Measurements from ENCODE around the gene CCDC57. TPM values are rescaled to one million over a fixed set of nuclear protein-coding genes. Genes with fewer than 3 reads are reported as not detected.

Gene CCDC57
- polyA plus RNA-seq, 1 donor from 2014 or later = 70.9 TPM

GRCh38 chr17:82249896-82250581 lies 37.4 kb upstream of the CCDC57 start:
- Histone ChIP-seq H3K79me2 (replicated peaks; ENCODE audit: insufficient read depth, low read length) (peaks cover 9% of the 10 kb centered on the region), H2AFZ (ENCODE audit: low read depth, low read length) (no peak overlapping the region), H3K4me2 (ENCODE audit: low read length) (no peak overlapping the region), H3K27me3 (ENCODE audit: insufficient read depth, low read depth, low read length) (no peaks in the 10 kb centered on the region), H3K9me3 (ENCODE audit: low read length) (no peaks in the 10 kb centered on the region), H3F3A (ENCODE audit: insufficient read depth, low read length, poor library complexity, severe bottlenecking) (no peaks in the 10 kb centered on the region), H4K20me1 (ENCODE audit: insufficient read depth) (peaks cover 13% of the 10 kb centered on the region), H3K9me2 (ENCODE audit: insufficient read depth, low read length) (no peaks in the 10 kb centered on the region), H3K27ac (ENCODE audit: low read length) (no peak overlapping the region), H3K36me3 (ENCODE audit: insufficient read depth, low read length) (no peaks in the 10 kb centered on the region), H3K9ac (ENCODE audit: low read length) (no peak overlapping the region), H3K4me3 (ENCODE audit: low read length) (no peak overlapping the region)
- TF ChIP-seq MXI1 (conservative IDR thresholded peaks at IDR 0.05; ENCODE audit: poor library complexity, severe bottlenecking) = no peak
- TF ChIP-seq SMC3 (conservative IDR thresholded peaks at IDR 0.05; ENCODE audit: poor library complexity) = no peak
- TF ChIP-seq CTCF (IDR thresholded peaks at IDR 0.05; ENCODE audit: poor library complexity, severe bottlenecking) = no peak
- TF ChIP-seq EP300 (conservative IDR thresholded peaks at IDR 0.05; ENCODE audit: poor library complexity, severe bottlenecking) = no peak
- no peak for TF ChIP-seq EZH2 (IDR thresholded peaks at IDR 0.05; ENCODE audit: borderline replicate concordance, insufficient read depth, low read length, poor library complexity, severe bottlenecking)
- TF ChIP-seq REST (IDR thresholded peaks at IDR 0.05; ENCODE audit: borderline replicate concordance) = no peak

- no peaks in the 10 kb centered on the region for H3K9me3 ChIP-seq (ENCODE audit: low read length)
- no peak overlapping the region for H3K27ac ChIP-seq (ENCODE audit: low read length)
- no peaks in the 10 kb centered on the region for H3K36me3 ChIP-seq (ENCODE audit: insufficient read depth, low read length)
- H3K27me3 ChIP-seq (ENCODE audit: insufficient read depth, low read depth, low read length) = no peaks in the 10 kb centered on the region
- H3K9ac ChIP-seq (ENCODE audit: low read length) = no peak overlapping the region
- H4K20me1 ChIP-seq (ENCODE audit: insufficient read depth) = peaks cover 13% of the 10 kb centered on the region
- TF ChIP-seq TAF1 (IDR thresholded peaks at IDR 0.05; ENCODE audit: low read depth) = no peak
- no peak for TF ChIP-seq CTCF (IDR thresholded peaks at IDR 0.05; ENCODE audit: poor library complexity, severe bottlenecking)
- TF ChIP-seq EZH2 (IDR thresholded peaks at IDR 0.05; ENCODE audit: borderline replicate concordance, insufficient read depth, low read length, poor library complexity, severe bottlenecking) = no peak
- TF ChIP-seq MXI1 (conservative IDR thresholded peaks at IDR 0.05; ENCODE audit: poor library complexity, severe bottlenecking) = no peak
- no peak for TF ChIP-seq RAD21 (conservative IDR thresholded peaks at IDR 0.05)
- TF ChIP-seq SMC3 (conservative IDR thresholded peaks at IDR 0.05; ENCODE audit: poor library complexity) = no peak
- no peak for TF ChIP-seq REST (IDR thresholded peaks at IDR 0.05; ENCODE audit: borderline replicate concordance)
- no peak for TF ChIP-seq EP300 (conservative IDR thresholded peaks at IDR 0.05; ENCODE audit: poor library complexity, severe bottlenecking)
- TF ChIP-seq POLR2AphosphoS5 (IDR thresholded peaks at IDR 0.05) = no peak
- peaks cover 9% of the 10 kb centered on the region for H3K79me2 ChIP-seq (replicated peaks; ENCODE audit: insufficient read depth, low read length)
- no peaks in the 10 kb centered on the region for H3K9me2 ChIP-seq (ENCODE audit: insufficient read depth, low read length)
- H3K4me2 ChIP-seq (ENCODE audit: low read length) = no peak overlapping the region
- H2AFZ ChIP-seq (ENCODE audit: low read depth, low read length) = no peak overlapping the region
- H3K4me3 ChIP-seq (ENCODE audit: low read length) = no peak overlapping the region
- no peaks in the 10 kb centered on the region for H3F3A ChIP-seq (ENCODE audit: insufficient read depth, low read length, poor library complexity, severe bottlenecking)
Measured at GRCh38 chr17:82248815-82249674, 36.4 kb upstream of the CCDC57 start.

Data from neural cell (in vitro differentiated cells).